Measurements from ENCODE around the gene RNF19B. TPM values are rescaled to one million over a fixed set of nuclear protein-coding genes. Genes with fewer than 3 reads are reported as not detected.

The RNF19B gene
- total RNA-seq, 1 experiment from 2014 or later: 15.0 TPM

DNA sequence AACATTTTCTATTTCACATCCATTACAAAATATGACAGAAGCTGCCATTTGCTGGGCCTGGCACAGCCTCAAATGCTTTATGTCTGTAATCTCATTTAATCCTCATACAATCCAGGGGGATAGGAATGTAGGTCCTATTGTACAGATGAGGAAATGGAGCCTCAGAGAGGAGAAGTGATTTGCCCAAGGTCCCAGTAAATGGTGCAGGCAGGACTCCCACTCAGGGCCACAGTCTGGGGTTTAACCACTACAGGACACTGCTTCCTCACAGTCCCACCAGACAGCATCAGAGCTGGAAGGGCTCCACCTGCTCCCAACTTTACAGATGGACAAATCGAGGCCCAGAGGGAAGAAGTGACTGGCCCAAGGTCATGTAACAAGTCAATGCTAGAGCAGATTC, 20.6 kb upstream of the RNF19B start:
- H3T11ph ChIP-seq (ENCODE audit: low read length): no peak overlapping the region
- no CpG with 5 or more reads among the region's 1 CpG for WGBS (ENCODE audit: extremely low coverage, insufficient read length, low lambda C conversion rate)
- H3K18ac ChIP-seq (ENCODE audit: insufficient read length, low read depth, low read length): no peak overlapping the region
- H4K91ac ChIP-seq (ENCODE audit: insufficient read length, low read depth, low read length): no peak overlapping the region
- Mint-ChIP-seq H3K27ac (peak overlapping the region in 1 of 3 experiments; percentile 95; a peak in 1 of 7 replicates), H3K4me1 (peaks cover 33 to 42% of the 10 kb centered on the region in 2 experiments), H3K27me3 (ENCODE audit: low read depth) (peaks cover 16% of the 10 kb centered on the region), H3K36me3 (ENCODE audit: insufficient read depth in 1 of 3, low read depth in 3 of 3) (no peaks in the 10 kb centered on the region; a peak in 1 of 7 replicates), H3K4me3 (no peak overlapping the region), H3K9me3 (no peaks in the 10 kb centered on the region; a peak in 1 of 5 replicates)
- no peak overlapping the region for H3K9ac ChIP-seq (ENCODE audit: extremely low read depth, insufficient read length, low read length)
- no peak overlapping the region for H2BK15ac ChIP-seq (ENCODE audit: low read depth, low read length)
- no peak for DNase-seq
- no peak overlapping the region for H3K4me2 ChIP-seq (ENCODE audit: insufficient read depth, insufficient read length, low read length)
- no peaks in the 10 kb centered on the region for H3K27me3 ChIP-seq (ENCODE audit: insufficient read depth, low read length)
- no peak overlapping the region for H3K14ac ChIP-seq (ENCODE audit: insufficient read depth, low read length)
- no peak overlapping the region for H4K8ac ChIP-seq (replicated peaks; ENCODE audit: insufficient read length, low read depth, low read length)
- H3K23me2 ChIP-seq (ENCODE audit: insufficient read length, low read depth, low read length, poor library complexity, severe bottlenecking): no peaks in the 10 kb centered on the region
- H3K23ac ChIP-seq (ENCODE audit: insufficient read length, low read depth, low read length): no peak overlapping the region
- no peak overlapping the region for H2BK12ac ChIP-seq (ENCODE audit: insufficient read length, low read depth, low read length)
- H3K79me2 ChIP-seq (ENCODE audit: insufficient read depth, low read length): no peaks in the 10 kb centered on the region
- no peak overlapping the region for H3K56ac ChIP-seq (ENCODE audit: insufficient read length, low read depth, low read length)
- no peaks in the 10 kb centered on the region for H3K9me3 ChIP-seq (ENCODE audit: control insufficient read depth, low read depth, low read length)
- peaks cover 11% of the 10 kb centered on the region; the same call in 1 of the 2 replicates for H3K4me1 ChIP-seq (ENCODE audit: insufficient read depth, low read length)
- H2BK120ac ChIP-seq (ENCODE audit: low read depth, low read length, poor library complexity, severe bottlenecking): no peak overlapping the region
- H3K79me1 ChIP-seq (ENCODE audit: insufficient read depth, low read depth, low read length, poor library complexity, severe bottlenecking): no peaks in the 10 kb centered on the region
- no peak overlapping the region for H2AK5ac ChIP-seq (ENCODE audit: insufficient read length, low read length)
- no peaks in the 10 kb centered on the region for H4K20me1 ChIP-seq (ENCODE audit: control insufficient read depth, insufficient read depth, insufficient read length)
- TF ChIP-seq, protein P1, sequence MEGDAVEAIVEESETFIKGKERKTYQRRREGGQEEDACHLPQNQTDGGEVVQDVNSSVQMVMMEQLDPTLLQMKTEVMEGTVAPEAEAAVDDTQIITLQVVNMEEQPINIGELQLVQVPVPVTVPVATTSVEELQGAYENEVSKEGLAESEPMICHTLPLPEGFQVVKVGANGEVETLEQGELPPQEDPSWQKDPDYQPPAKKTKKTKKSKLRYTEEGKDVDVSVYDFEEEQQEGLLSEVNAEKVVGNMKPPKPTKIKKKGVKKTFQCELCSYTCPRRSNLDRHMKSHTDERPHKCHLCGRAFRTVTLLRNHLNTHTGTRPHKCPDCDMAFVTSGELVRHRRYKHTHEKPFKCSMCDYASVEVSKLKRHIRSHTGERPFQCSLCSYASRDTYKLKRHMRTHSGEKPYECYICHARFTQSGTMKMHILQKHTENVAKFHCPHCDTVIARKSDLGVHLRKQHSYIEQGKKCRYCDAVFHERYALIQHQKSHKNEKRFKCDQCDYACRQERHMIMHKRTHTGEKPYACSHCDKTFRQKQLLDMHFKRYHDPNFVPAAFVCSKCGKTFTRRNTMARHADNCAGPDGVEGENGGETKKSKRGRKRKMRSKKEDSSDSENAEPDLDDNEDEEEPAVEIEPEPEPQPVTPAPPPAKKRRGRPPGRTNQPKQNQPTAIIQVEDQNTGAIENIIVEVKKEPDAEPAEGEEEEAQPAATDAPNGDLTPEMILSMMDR (conservative IDR thresholded peaks at IDR 0.05): no peak
- no peak overlapping the region for H2BK20ac ChIP-seq (ENCODE audit: low read depth, low read length, poor library complexity, severe bottlenecking)
- H4K5ac ChIP-seq (ENCODE audit: insufficient read length, low read depth, low read length): no peak overlapping the region
- no peak overlapping the region for H3K4ac ChIP-seq (ENCODE audit: low read depth, low read length)
- no peak overlapping the region for H3K27ac ChIP-seq (ENCODE audit: insufficient read length, low read depth, low read length)
- no peak overlapping the region for H2BK5ac ChIP-seq (ENCODE audit: insufficient read length, low read length)
- no peak overlapping the region for H2AFZ ChIP-seq (ENCODE audit: low read length)

All from H9 (cell line).